PC-3 (cell line): Measurements from ENCODE around the gene FGF12.

Experiments
- EZH2 ChIP-seq: fragments of 300-600 bp; sonication (generic); IDR thresholded peaks from one replicate; pipeline ENCODE4 v1.6.1; 2017; ENCODE audit warnings: antibody characterized with exemption, mild to moderate bottlenecking, low read length; ENCODE audit not compliant: unreplicated experiment
- EZH2phosphoT487 ChIP-seq: fragments of 300-600 bp; sonication (generic); IDR thresholded peaks from 2 replicates; pipeline ENCODE4 v1.6.1; 2018; ENCODE audit warnings: mild to moderate bottlenecking, antibody characterized with exemption, low read length, borderline replicate concordance
- TF ChIP-seq, protein P1 (sequence below): fragments of 300-600 bp; sonication (generic); conservative IDR thresholded peaks from 2 replicates; pipeline ENCODE4 v1.5.1; 2017; ENCODE audit warnings: antibody characterized with exemption, low read depth, mild to moderate bottlenecking, low read length

DNA sequence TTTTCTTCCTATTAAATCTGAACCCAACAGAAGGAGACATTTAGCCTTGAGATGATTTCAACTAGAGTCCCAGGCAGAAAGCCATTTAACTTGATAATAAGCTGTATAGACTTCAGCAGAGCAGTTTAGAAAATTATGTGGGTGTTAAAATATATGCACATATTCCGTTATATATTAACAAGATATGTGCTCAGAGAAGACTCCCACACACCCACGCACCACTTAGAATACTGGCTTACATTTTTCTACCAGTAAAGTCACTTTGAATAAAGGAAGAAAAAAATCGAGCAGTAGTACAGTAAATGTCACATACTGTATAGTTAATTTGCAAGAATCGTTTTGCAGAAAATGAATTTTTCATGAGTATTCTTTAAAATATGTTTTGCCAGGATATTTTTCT lies 599.3 kb downstream of the FGF12 start:
- TF ChIP-seq, protein P1, sequence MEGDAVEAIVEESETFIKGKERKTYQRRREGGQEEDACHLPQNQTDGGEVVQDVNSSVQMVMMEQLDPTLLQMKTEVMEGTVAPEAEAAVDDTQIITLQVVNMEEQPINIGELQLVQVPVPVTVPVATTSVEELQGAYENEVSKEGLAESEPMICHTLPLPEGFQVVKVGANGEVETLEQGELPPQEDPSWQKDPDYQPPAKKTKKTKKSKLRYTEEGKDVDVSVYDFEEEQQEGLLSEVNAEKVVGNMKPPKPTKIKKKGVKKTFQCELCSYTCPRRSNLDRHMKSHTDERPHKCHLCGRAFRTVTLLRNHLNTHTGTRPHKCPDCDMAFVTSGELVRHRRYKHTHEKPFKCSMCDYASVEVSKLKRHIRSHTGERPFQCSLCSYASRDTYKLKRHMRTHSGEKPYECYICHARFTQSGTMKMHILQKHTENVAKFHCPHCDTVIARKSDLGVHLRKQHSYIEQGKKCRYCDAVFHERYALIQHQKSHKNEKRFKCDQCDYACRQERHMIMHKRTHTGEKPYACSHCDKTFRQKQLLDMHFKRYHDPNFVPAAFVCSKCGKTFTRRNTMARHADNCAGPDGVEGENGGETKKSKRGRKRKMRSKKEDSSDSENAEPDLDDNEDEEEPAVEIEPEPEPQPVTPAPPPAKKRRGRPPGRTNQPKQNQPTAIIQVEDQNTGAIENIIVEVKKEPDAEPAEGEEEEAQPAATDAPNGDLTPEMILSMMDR: no peak
- no peak for TF ChIP-seq EZH2
- no peak for TF ChIP-seq EZH2phosphoT487
